Fibroblast of skin of right biceps (primary cell): ENCODE results near the gene CCDC106.

Source experiments
- DNase-seq: peaks from one replicate; pipeline ENCODE4 v3.0.0-alpha.2; 2013

Gene CCDC106

GRCh38 chr19:55614711-55615542, 33.1 kb upstream of the CCDC106 start:
- DNase-seq, result no peak

- no peak for DNase-seq
Measured at GRCh38 chr19:55615543-55616394, 32.2 kb upstream of the CCDC106 start.

GRCh38 chr19:55616395-55616875, 31.6 kb upstream of the CCDC106 start:
- no peak for DNase-seq

DNA sequence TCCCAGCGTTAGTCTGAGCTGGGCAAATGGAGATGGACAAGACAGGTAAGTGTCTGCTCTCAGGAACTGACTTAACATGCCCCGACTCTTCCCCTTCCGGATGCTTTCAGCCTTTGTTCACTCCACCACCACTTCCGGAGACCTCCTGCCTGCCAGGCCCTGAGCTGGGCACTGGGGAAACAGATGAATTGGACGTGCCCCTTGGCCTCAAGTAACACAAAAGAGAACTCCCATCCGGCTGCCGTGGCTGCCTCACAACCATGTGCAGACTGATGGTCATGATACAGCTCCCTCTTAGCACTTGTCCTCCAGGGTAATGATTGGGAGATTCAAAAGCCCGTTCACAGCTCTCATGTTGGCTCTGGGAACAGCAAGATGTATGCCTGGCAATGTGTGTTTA, 30.6 kb upstream of the CCDC106 start:
- no peak for DNase-seq

DNA sequence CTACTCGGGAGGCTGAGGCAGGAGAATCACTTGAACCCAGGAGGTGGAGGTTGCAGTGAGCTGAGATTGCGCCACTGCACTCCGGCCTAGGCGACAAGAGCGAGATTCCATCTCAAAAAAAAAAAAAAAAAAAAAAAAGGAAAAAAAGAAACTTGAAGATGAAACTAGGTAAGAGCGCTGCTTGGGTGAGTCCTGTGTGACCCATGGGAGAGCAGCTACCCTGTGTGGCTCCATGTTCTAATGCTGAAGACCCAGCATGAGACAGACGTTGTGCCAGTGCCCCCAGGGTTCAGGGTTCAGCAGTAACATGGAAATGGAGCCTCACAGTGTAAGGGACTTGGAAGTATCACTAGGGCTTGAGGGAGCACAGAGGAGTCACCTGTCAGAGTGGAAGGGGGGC, 29.6 kb upstream of the CCDC106 start:
- no peak for DNase-seq

DNA sequence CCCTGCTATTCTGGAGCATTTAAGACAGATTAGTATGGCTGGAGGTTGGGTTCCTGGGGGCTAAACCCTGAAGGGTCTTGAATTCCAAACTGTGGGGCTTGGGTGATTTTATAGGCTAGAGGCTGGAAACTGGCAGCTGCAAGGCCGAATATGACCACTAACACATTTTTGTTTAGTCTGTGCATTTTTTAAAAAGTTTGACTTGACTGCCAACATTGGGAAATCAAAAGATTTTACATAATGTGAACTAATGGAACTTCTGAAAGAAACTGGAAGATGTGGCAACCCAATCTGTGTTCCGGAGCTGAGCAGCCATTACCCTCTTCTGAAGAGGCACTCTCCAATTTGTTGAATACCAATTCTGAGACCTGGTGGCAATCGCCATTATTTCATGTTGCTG, 28.7 kb upstream of the CCDC106 start:
- peak; percentile 14 for DNase-seq

GRCh38 chr19:55620410-55621204, 27.4 kb upstream of the CCDC106 start:
- DNase-seq, result peak; percentile 84

DNA sequence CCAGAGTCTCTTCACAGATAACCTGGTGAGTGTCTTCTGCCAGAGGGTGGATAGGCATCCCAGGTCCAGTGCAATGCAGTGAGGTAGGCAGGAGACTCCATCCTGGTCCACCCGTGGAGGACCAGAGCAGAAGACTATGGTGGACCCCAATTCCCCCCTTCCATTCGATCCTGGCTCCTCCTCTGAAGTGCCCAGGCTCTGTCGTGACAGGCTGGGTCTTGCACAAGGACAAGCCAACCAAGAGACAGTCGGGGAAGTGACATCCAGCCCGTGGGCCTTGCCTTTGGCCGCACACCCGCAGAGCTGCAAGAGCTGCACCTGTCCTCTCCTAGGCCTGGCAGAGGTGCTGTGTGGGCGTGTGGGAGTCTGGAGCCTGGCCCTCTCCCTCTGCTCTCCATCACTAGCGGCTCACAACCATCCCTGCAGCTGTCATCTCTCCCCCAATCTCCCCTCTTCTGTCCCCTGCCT, 26.8 kb upstream of the CCDC106 start:
- DNase-seq, result no peak

DNA sequence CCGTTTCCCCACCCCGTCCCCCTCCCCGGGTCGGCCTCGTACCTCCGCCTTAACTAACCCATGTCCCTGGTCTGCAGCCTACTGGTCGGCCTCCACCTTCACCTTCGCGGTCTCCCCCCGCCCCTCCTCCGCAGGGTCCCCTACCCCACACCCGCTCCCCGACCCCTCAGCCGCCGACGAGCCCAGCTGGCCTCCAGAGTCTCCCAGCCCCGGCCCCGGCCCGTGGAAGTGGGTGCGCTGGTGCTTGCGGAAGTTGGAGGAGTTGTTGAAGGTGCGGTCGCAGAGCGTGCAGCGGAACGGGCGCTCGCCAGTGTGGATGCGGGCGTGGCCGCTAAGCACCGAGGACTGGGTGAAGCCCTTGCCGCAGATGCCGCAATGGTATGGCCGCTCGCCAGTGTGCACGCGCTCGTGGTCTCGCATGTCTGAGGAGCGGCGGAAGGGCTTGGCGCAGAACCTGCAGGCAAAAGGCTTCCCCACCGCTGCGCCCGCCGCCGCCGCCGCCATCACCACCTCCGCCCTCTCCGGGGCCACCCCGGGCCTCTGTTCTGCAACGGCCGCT, 26.3 kb upstream of the CCDC106 start:
- no peak for DNase-seq

DNA sequence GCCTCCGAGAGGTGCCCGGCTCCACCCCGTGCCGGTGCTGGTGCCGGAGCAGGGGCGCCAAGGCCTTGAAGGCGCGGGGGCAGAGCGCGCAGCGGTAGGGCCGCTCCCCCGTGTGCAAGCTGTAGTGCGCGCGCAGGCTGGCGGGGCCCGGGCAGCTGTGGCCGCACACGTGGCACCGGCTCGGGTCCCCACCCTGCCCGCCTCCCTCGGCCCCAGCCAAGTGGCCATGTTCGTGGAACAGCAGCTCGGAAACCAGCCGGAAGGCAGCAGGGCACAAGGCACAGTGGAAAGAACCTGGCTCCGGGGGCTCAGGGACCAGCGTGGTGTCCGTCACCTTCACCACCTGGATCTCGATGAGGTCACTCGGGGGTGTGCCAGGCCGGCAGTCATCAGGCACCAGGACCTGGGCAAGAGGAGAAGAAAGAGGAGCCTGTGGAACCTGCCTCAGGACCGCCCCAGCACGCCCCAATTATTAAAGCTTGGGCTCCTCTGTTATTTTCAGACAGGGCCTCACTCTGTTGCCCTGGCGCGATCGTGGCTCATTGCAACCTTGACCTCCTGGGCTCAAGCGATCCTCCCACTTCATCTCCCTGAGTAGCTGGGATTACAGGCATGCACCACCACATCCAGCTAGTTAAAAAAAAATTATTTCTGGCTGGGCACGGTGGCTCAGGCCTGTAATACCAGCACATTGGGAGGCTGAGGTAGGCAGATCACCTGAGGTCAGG, 25.6 kb upstream of the CCDC106 start:
- DNase-seq, result no peak

- DNase-seq, result no peak
Measured at GRCh38 chr19:55623130-55623529, 24.9 kb upstream of the CCDC106 start.

DNA sequence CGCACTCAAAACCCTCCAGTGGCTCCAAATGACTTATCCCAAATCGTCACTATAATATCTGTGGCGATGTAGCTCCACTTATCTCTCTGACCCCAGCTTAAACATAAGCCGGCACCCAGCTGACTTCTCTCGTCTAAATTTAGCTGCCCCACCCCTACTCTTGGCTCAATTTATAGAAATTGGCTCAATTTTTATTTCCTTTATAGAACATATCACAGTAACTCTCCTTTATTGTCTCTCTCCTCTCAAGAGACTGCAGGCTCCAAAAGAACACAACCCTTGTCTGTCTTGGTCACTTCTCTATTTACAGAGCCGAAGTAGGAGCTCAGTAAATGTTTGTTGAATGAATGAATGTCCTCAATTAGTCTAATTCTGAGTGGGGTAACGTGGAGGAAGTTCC, 24.5 kb upstream of the CCDC106 start:
- no peak for DNase-seq

GRCh38 chr19:55624109-55625003, 23.7 kb upstream of the CCDC106 start, which contains the start of gene ZNF784:
TSS of gene ZNF784 (minus strand) at chr19:55624566. CDS start at chr19:55624561, 5 bp downstream.
- DNase-seq, result peak; percentile 91

DNA sequence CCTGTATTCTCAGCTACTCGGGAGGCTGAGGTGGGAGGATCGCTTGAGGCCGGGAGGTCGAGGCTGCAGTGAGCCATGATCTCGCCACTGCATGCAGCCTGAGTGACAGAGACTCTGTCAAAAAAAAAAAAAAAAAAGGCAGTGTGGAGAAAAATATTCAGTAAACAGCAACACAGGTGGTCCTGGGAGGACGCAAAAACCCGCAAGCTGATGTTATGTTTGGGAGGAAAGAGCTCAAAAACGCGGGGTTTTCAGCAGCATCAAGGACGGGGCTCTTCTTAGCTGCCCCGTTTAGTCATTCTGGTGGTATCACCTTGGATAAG, 23.0 kb upstream of the CCDC106 start:
- DNase-seq, result no peak

- DNase-seq, result no peak
Measured at GRCh38 chr19:55626350-55626749, 21.7 kb upstream of the CCDC106 start.

DNA sequence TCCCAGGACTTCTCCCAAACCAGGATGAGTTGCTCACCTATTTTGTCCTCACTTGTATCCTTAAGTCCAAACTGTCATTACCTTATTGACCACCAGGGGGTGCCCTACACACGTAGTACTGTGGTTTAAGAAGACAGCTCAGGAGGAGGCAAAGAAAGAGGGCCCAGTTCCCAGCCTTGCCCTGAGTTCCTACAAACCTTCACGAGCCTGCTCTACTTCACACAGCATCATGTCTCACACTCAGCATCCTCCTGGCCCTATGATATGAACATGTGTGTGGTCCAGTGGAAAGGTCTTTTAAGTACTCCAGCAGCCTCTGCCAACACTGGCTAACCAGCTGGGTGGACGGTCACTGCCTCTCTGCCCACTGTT, 15.6 kb upstream of the CCDC106 start:
- DNase-seq, result peak; percentile 88

DNA sequence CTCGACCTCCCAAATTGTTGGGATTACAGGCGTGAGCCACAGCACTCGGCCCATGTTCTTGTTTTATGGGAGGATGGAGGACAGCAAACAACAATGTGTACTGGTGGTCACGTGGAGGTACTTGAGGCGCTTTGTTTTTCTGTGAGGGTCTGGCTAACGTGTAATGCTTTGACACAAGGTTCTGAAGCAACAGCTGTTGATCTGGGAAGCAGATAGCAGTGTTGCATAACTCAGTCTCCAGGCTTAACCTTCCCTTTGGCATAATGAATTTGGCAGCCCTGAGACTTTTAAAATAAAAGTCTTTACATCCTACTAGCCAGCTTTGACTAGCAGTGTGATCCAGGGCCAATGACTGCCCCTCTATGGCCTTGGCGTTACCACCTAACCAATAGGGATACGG, 14.2 kb upstream of the CCDC106 start:
- no peak for DNase-seq

DNA sequence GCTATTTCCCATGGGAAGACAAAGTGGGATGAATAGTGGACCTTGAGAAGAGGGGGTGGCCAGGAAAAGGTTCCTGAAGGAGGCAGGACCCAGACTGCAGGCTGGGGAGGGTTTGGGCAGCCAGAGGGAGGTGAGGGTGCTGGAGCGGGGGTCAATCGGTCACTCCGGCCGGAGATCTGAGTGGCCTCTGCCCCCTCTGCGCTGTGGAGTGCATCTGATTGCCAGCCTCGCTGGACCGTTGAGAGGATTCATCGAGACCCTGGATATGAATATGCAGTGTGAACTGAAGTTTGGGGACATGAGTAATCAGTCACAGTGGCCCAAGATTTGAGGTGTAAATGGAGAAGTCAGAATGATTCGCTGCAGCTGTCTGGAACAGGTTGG, 12.7 kb upstream of the CCDC106 start:
- DNase-seq, result no peak

DNA sequence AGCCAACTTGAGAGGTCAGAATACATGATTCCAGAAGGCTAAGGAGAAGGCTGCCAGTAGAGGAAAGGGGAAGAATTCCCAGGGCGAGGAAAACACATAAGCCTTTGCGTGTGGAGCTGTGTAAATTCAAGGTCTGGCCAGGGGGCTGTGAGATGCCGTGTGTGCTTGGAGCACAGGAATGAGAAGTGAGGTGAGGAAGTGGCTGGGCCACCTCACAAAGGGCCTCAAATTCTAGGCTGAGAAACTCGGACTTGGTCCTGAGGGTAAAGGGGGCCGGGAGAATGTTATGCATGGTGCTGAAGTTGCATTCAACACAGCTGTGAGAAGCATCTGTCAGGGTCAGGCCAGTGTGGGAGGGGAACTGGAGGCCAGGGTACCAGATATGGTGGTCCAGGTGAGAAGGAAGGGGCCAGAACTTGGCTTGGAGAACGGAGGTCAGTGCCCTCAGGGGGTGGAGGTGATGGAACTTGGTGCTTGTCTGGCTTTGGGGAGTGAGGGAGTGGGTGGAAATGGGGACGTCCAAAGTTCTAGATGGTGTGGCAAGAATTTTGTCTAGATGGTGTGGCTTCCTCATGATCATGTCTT, 12.1 kb upstream of the CCDC106 start:
- DNase-seq, result no peak

GRCh38 chr19:55636723-55637122, 11.3 kb upstream of the CCDC106 start:
- DNase-seq, result no peak

DNA sequence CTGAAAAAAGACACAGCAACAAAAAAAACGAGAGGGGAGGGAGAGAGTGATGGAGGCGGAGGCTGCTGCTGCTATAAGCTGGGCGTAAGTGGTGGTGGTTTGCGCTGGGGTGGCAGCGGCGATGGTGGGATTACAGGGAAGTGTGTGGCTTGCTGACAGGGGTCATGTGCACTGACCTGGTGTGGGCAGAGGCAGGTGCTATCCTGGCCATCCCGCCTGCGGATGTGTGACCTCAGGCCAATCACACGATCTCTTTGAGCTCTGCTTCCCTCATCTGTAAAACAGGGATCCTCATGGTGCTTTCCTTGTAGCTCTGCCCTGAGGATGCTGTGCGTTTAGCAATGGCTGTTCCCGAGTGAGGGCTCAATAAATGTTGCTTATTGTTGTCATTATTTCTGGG, 10.5 kb upstream of the CCDC106 start:
- DNase-seq, result no peak
